ENCODE data around the gene HOXA6. TPM values are rescaled to one million over a fixed set of nuclear protein-coding genes. Genes with fewer than 3 reads are reported as not detected.

Gene HOXA6
- total RNA-seq, 1 experiment from 2014 or later = 12.7 TPM

DNA sequence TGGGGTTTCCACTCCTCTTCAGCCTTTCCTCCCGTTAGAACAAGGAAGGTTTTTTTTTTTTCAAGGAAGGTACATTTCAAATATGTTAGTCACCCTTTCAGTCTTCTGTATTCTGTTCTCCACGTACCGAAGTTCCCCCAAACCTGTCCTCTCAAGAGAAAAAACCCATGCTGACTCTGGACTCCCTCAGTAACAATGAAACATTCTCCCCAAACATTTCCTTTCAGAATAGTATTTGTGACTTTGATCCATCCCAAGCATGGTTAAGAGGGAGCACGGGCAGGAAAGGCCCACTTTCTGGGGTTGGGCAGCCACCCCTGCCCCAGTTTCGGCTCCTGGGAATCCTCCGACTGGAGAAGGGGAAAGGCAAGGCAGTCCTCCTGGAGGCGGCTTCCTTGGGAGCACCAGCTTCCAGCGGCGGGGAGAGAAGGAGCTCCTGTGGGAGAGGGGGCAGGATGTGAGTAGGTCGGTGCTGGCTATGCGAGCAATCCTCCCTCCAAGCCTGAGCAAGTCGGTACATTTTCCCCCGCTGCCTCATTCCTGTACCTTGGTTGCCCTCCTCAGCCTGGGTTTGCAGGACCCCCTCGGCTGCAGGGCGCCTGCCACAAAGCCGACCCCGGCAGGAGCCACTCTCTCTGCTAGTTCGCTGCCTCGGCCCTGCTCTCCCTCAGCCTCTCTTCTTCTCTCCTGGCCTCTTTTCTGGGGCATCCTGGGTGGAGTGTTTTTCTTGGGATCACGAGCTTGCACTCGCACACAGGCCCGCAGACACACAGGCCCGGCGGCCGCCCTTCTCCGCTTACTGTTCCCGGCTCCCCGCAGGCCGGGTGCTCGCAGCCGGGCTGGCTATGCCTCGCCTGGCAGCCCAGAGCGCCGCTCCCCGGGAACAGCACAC is 49.6 kb downstream of the HOXA6 start:
- H3K4me3 ChIP-seq (replicated peaks in 1 of 2; ENCODE audit: low read depth in 1 of 2, low read length in 2 of 2) = peak overlapping the region; percentile 74 to 86
- RAD21 ChIA-PET (ENCODE audit: low non-redundant PET in 1 of 2, low total read pairs in 2 of 2, uncharacterized antibody in 2 of 2, unreplicated experiment in 2 of 2) = no interaction called here
- no peak overlapping the region for H3K27ac ChIP-seq (ENCODE audit: low read depth, low read length)
- H4K20me1 ChIP-seq (ENCODE audit: insufficient read depth) = no peaks in the 10 kb centered on the region
- no peak for TF ChIP-seq CBX3 (IDR thresholded peaks at IDR 0.05; ENCODE audit: low read depth)
- no peak for TF ChIP-seq SP1 (IDR thresholded peaks at IDR 0.05; ENCODE audit: low read depth)
- TF ChIP-seq ZNF274 (IDR thresholded peaks at IDR 0.05; ENCODE audit: low read depth, low read length) = no peak
- no peak for TF ChIP-seq ZFX (IDR thresholded peaks at IDR 0.05)
- no peak for TF ChIP-seq SRF (IDR thresholded peaks at IDR 0.05; ENCODE audit: low read depth)
- TF ChIP-seq, protein P1, sequence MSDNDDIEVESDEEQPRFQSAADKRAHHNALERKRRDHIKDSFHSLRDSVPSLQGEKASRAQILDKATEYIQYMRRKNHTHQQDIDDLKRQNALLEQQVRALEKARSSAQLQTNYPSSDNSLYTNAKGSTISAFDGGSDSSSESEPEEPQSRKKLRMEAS (IDR thresholded peaks at IDR 0.05) = no peak
- no peak for TF ChIP-seq TCF7L2 (IDR thresholded peaks at IDR 0.05; ENCODE audit: borderline replicate concordance, extremely low read depth, insufficient read depth, insufficient read length)
- ATAC-seq (no peak), DNase-seq (ENCODE audit: low read depth, low spot score) (no peak)
- CTCF ChIA-PET = no interaction called here
- H3K4me2 ChIP-seq (ENCODE audit: low read length) = peak overlapping the region; percentile 79
- peaks cover 10 to 19% of the 10 kb centered on the region in 2 experiments; a peak in 3 of 4 replicates for H3K4me1 ChIP-seq (ENCODE audit: control insufficient read depth in 1 of 2, insufficient read depth in 2 of 2, low read length in 2 of 2)
- no peaks in the 10 kb centered on the region for H3K36me3 ChIP-seq (ENCODE audit: control insufficient read depth in 1 of 2, insufficient read depth in 2 of 2, low read length in 2 of 2)
- peak overlapping the region; percentile 76 for H3K9ac ChIP-seq (ENCODE audit: low read length)
- H2AFZ ChIP-seq (ENCODE audit: low read depth, low read length, poor library complexity, severe bottlenecking) = no peak overlapping the region
- H3K9me3 ChIP-seq (ENCODE audit: control insufficient read depth in 1 of 2, insufficient read depth in 1 of 2, low read depth in 1 of 2, low read length in 2 of 2) = no peaks in the 10 kb centered on the region
- no peaks in the 10 kb centered on the region for H3K27me3 ChIP-seq (ENCODE audit: insufficient read depth, low read length)
- no peaks in the 10 kb centered on the region for H3K9me2 ChIP-seq (ENCODE audit: insufficient read depth)
- peaks cover 25% of the 10 kb centered on the region for H3K79me2 ChIP-seq (ENCODE audit: insufficient read depth, low read length)
- intact Hi-C loops (cut with micrococcal nuclease) = no loop called here
- POLR2A ChIA-PET = interaction anchor here (1.4 to 1.6 kb wide), 2 partner anchors 14 to 16 kb away, joined by 3 to 6 read pairs; no protein-coding TSS in a partner anchor
- no TSS peak for BruUV-seq (replicated peaks)

All from HCT116 (cell line).